GM12892 (cell line): ENCODE measurements around the gene FN1.
"Not testable (repeated sequence)": the region's sequence is repeated elsewhere in the genome, so short reads cannot be mapped to it uniquely, and the experiment has no call there.

Experiments
- DNase-seq: peaks from one replicate; pipeline ENCODE4 v3.0.0; 2011; ENCODE audit not compliant: insufficient read length
- FAIRE-seq: peaks from 2 replicates; lab custom pipeline; 2011; peaks lifted over from hg19 to GRCh38; lab: Jason Lieb, UNC
- POLR2A ChIP-seq: IDR thresholded peaks from 2 replicates; pipeline ENCODE4 v1.6.1; 2011; ENCODE audit warnings: low read depth, low read length, control low read depth
- POLR2AphosphoS5 ChIP-seq: IDR thresholded peaks from 2 replicates; pipeline ENCODE4 v1.6.1; 2011; ENCODE audit warnings: low read depth, low read length, control low read depth
- TAF1 ChIP-seq: IDR thresholded peaks from 2 replicates; pipeline ENCODE4 v1.6.1; 2011; ENCODE audit warnings: low read depth, mild to moderate bottlenecking, control low read depth, low read length, borderline replicate concordance

FN1 gene

GRCh38 chr2:215315301-215315700 is 120.6 kb downstream of the FN1 start:
- no peak for TF ChIP-seq POLR2A
- TF ChIP-seq POLR2AphosphoS5, result no peak
- no peak for TF ChIP-seq TAF1
- FAIRE-seq, result no peak
- DNase-seq, result no peak

- TF ChIP-seq POLR2A (no peak), POLR2AphosphoS5 (no peak), TAF1 (no peak)
- DNase-seq, result no peak
- FAIRE-seq, result no peak
Observed at GRCh38 chr2:215314896-215315295, 121.0 kb downstream of the FN1 start.

GRCh38 chr2:215313255-215313613 is 122.6 kb downstream of the FN1 start:
- FAIRE-seq (no peak), DNase-seq (no peak)
- no peak for TF ChIP-seq TAF1
- TF ChIP-seq POLR2AphosphoS5, result no peak
- no peak for TF ChIP-seq POLR2A

GRCh38 chr2:215311625-215312396 is 124.1 kb downstream of the FN1 start, which contains the start of gene ATIC:
Gene ATIC (plus strand): TSS chr2:215312059. CDS start chr2:215312143, 84 bp downstream.
- TF ChIP-seq TAF1 (peak; percentile 83; the same call in 1 of the 2 replicates), POLR2AphosphoS5 (peak; percentile 87), POLR2A (peak; percentile 97)
- DNase-seq (peak; percentile 84), FAIRE-seq (peak; percentile 97)

GRCh38 chr2:215311259-215311624 is 124.6 kb downstream of the FN1 start:
- FAIRE-seq, DNase-seq: not testable (repeated sequence)
